CD4-positive, alpha-beta memory T cell (primary cell): ENCODE results near the gene EFNB2. TPM values are rescaled to one million over a fixed set of nuclear protein-coding genes. Genes with fewer than 3 reads are reported as not detected.

Experiments used
- CTCF ChIA-PET: fragments of 350-600 bp; sonication (Branson Sonifier 250); formaldehyde crosslinking; loops from one replicate; lab custom pipeline; 2021; ENCODE audit warnings: inconsistent platforms; ENCODE audit not compliant: partially characterized antibody; lab: Charles Lee
- POLR2A ChIA-PET: fragments of 350-600 bp; sonication (Branson Sonifier 250); formaldehyde crosslinking; loops from one replicate; lab custom pipeline; 2021; ENCODE audit not compliant: partially characterized antibody; lab: Charles Lee
- DNase-seq, 5 donors: peaks; one replicate each; pipeline versions ENCODE4 v3.0.0 to v3.0.0-alpha.2; 2020 to 2022; ENCODE audit warnings: mixed read lengths in 1 of 5
- H3K27ac ChIP-seq: one replicate; pipeline ENCODE4 v1.7.0; 2013; ENCODE audit warnings: low read depth, low read length
- H3K27me3 ChIP-seq: 2 replicates; pipeline ENCODE4 v1.7.0; 2013; ENCODE audit warnings: mild to moderate bottlenecking, low read length, moderate library complexity; ENCODE audit not compliant: insufficient read depth
- H3K36me3 ChIP-seq: 2 replicates; pipeline ENCODE4 v1.7.0; 2013; ENCODE audit warnings: mild to moderate bottlenecking, low read length, moderate library complexity; ENCODE audit not compliant: insufficient read depth
- H3K4me1 ChIP-seq: 2 replicates; pipeline ENCODE4 v1.7.0; 2013; ENCODE audit warnings: mild to moderate bottlenecking, low read length, moderate library complexity; ENCODE audit not compliant: insufficient read depth
- H3K4me3 ChIP-seq, 2 donors: one replicate each; pipeline ENCODE4 v1.7.0; 2013; ENCODE audit warnings: low read length in 2 of 2, mild to moderate bottlenecking in 1 of 2
- H3K9me3 ChIP-seq, 2 donors: one replicate each; pipeline ENCODE4 v1.7.0; 2013; ENCODE audit warnings: low read length in 2 of 2, control low read depth in 1 of 2; ENCODE audit not compliant: control insufficient read depth in 1 of 2
- H3K27ac Mint-ChIP-seq, 7 donors: one replicate each; pipeline ENCODE4 v1.8.0; 2020 to 2021; ENCODE audit warnings: mixed read lengths in 7 of 7, mild to moderate bottlenecking in 6 of 7, inconsistent platforms in 3 of 7, moderate library complexity in 3 of 7
- H3K27me3 Mint-ChIP-seq, 2 donors: one replicate each; pipeline ENCODE4 v1.8.0; 2020 to 2021; ENCODE audit warnings: mixed read lengths in 2 of 2
- H3K36me3 Mint-ChIP-seq, 2 donors: one replicate each; pipeline ENCODE4 v1.8.0; 2020 to 2021; ENCODE audit warnings: mixed read lengths in 2 of 2, inconsistent platforms in 1 of 2, mild to moderate bottlenecking in 1 of 2
- H3K4me1 Mint-ChIP-seq, 4 donors: one replicate each; pipeline ENCODE4 v1.8.0; 2020 to 2021; ENCODE audit warnings: mixed read lengths in 4 of 4, mild to moderate bottlenecking in 1 of 4
- H3K4me3 Mint-ChIP-seq, 8 donors: one replicate each; pipeline ENCODE4 v1.8.0; 2020 to 2021; ENCODE audit warnings: mixed read lengths in 8 of 8, mild to moderate bottlenecking in 7 of 8, moderate library complexity in 6 of 8, inconsistent platforms in 3 of 8
- H3K9me3 Mint-ChIP-seq, 8 donors: one replicate each; pipeline ENCODE4 v1.8.0; 2020 to 2021; ENCODE audit warnings: mixed read lengths in 8 of 8, mild to moderate bottlenecking in 5 of 8, inconsistent platforms in 3 of 8, moderate library complexity in 1 of 8
- intact Hi-C: fragments of 100-400 bp; cut with micrococcal nuclease; formaldehyde crosslinking; loops from one replicate; pipeline ENCODE4 v1.15.1; 2023
- polyA plus RNA-seq, 2 donors: library from polyadenylated mRNA; unstranded; fragments of 300-500 nt; fragmentation: Illumina TruSeq; gene quantifications; one replicate each; pipeline ENCODE4 v1.2.3, GENCODE V29; 2021
- total RNA-seq, 2 experiments: library from RNA; stranded (reverse); gene quantifications; one replicate each; pipeline ENCODE4 v1.2.3, GENCODE V29; 2021

Gene EFNB2
- total and polyA plus RNA-seq, 4 experiments from 2014 or later, result 0.05 to 0.38 (median 0.25) TPM; not detected in 1

DNA sequence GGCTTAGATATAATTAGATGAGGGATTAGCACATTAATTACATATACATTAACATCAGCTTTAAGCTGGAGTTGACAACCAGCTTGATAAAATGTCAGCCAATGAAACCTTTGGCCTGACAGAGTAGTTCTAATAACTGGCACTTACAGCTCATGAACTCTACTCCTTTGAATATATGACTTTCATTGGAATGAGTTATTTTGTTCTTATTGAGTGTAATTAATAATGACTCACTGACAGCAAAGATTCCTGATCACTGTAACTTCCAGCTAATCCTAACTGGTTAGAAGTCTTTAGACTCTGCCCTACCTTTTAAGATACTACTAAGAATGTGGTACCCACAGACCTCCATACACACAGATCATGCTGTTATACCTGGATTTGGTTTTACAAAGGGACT is 41.0 kb downstream of the EFNB2 start:
- Histone ChIP-seq H3K36me3 (no peaks in the 10 kb centered on the region), H3K27ac (no peak overlapping the region), H3K4me3 (no peak overlapping the region), H3K9me3 (no peaks in the 10 kb centered on the region), H3K27me3 (peaks cover 3% of the 10 kb centered on the region), H3K4me1 (peaks cover 6% of the 10 kb centered on the region)
- no peak for DNase-seq
- H3K27ac Mint-ChIP-seq, result no peak overlapping the region
- no peaks in the 10 kb centered on the region for H3K36me3 Mint-ChIP-seq
- peaks cover 42 to 50% of the 10 kb centered on the region in 2 donors for H3K27me3 Mint-ChIP-seq
- POLR2A ChIA-PET, result no interaction called here
- no peak overlapping the region for H3K4me3 Mint-ChIP-seq
- intact Hi-C loops, result no loop called here
- H3K4me1 Mint-ChIP-seq, result peaks cover 17 to 28% (median 20%) of the 10 kb centered on the region in 4 donors
- CTCF ChIA-PET, result no interaction called here
- peaks cover 0 to 2% (median 0%) of the 10 kb centered on the region in 8 donors for H3K9me3 Mint-ChIP-seq

DNA sequence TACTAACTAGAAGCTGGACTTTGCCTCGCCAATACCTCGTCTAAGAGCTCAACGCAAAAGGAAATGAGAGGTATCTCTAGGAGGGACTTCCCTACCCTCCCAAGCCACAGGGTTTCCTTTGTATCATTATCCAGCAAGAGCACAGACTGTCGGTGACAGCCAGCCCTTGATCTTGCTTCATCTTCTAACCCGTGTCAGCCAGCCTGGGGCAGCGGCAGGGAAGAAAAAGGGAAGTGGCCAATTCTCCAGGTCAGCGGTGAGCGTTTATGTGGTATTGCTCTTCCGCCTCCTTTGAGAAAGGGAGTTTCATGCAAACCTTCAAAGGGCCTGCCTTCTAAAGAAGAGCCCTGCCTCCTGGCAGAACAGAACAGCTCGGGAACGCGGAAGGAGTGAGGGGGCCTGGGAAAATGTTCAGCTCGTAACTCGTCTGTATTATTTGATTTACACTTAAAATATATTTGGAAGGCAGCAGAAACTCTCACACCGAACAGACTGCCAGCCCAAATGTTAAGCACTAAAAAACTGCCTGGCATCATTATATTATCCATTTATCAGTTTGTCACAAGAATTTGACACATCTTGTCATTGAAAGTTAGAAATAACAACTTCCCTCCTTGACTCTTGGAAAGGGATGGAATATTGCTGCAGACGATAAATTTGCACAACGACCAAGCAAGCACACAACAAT is 41.8 kb downstream of the EFNB2 start:
- intact Hi-C loops, result no loop called here
- peak in 1 of 5 donors; percentile 4 for DNase-seq

DNA sequence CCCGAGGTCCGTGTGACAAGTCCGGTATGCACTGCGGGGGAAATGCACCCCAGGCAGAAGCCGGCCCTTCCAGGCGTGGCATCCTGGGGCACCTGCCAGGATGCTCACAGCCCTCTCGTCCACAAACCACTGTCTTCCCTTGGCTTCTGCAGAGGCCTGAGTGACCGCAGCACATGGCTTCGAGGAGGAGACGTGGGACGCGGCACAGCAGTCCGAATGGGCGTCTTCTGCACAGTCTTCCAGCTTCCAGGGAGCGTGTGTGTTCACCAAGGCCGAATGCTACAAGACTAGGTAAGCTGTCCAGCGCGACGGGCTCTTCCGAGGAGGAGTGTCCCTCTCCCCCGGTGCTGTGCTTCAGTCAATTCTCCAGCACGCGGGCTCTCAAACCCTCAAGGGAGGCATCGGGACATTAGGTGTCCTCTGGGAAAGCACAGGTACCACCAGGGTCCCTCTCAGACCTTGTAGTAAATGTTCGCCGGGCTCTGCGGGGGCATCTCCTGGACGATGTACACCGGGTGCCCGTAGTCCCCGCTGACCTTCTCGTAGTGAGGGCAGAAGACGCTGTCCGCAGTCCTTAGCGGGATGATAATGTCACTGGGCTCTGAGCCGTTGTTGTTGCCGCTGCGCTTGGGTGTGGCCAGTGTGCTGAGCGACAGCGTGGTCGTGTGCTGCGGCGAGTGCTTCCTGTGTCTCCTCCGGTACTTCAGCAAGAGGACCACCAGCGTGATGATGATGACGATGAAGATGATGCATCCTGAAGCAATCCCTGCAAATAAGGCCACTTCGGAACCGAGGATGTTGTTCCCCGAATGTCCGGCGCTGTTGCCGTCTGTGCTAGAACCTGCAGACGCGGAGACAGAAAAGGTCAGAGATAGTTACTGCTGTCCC is 42.6 kb downstream of the EFNB2 start:
- no peak overlapping the region for H3K4me3 ChIP-seq
- no peak for DNase-seq

More for the DNA sequence above, 41.8 kb downstream of the EFNB2 start:
- Mint-ChIP-seq H3K4me1 (peaks cover 17 to 28% (median 20%) of the 10 kb centered on the region in 4 donors), H3K9me3 (peaks cover 0 to 2% (median 0%) of the 10 kb centered on the region in 8 donors), H3K27ac (no peak overlapping the region), H3K36me3 (no peaks in the 10 kb centered on the region), H3K4me3 (no peak overlapping the region), H3K27me3 (peaks cover 46 to 50% of the 10 kb centered on the region in 2 donors)
- Histone ChIP-seq H3K36me3 (no peaks in the 10 kb centered on the region), H3K9me3 (no peaks in the 10 kb centered on the region), H3K4me1 (peaks cover 6% of the 10 kb centered on the region), H3K27me3 (peaks cover 3% of the 10 kb centered on the region), H3K4me3 (no peak overlapping the region), H3K27ac (no peak overlapping the region)
- ChIA-PET CTCF (no interaction called here), POLR2A (no interaction called here)

DNA sequence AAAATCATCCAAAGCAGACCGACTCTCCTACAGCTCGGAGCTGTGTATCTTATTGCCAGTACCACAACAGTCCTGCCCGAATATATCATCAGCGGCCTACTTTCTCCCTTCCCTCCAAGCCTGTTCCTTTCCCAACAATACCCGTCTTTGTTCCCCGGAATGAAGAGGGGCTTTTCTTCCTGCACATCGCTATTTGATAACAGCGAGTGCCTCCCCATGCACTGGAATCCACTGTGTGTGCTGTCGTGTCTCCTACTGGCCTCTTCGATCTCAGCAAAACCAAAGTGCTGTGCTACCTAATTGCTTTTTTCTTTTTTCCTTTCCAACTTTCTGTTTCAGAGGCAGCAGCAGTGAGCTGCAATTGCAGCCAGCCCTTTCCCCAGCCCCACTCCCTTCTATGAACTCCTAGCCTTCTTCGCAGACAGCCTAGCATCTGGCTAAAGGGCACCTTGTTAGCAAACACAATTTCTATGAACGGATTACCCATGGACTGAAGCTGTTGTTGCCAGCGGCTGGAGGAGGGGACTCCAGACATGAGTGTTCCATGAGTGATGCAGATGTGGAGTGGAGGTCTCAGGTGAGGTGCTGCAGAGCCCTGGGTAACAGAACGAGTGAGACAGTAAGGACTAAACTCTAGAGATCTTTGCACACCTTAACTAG is 43.4 kb downstream of the EFNB2 start:
- DNase-seq, result no peak
- intact Hi-C loops, result no loop called here
- H3K4me3 Mint-ChIP-seq, result peak overlapping the region in 1 of 8 donors; percentile 44
- H3K9me3 Mint-ChIP-seq, result peaks cover 0 to 2% (median 0%) of the 10 kb centered on the region in 8 donors
- peaks cover 3% of the 10 kb centered on the region for H3K27me3 ChIP-seq
- H3K27ac ChIP-seq, result no peak overlapping the region
- peak overlapping the region in 1 of 7 donors; percentile 26 for H3K27ac Mint-ChIP-seq
- H3K9me3 ChIP-seq, result no peaks in the 10 kb centered on the region
- peaks cover 6% of the 10 kb centered on the region for H3K4me1 ChIP-seq
- H3K4me3 ChIP-seq, result no peak overlapping the region
- peaks cover 17 to 28% (median 20%) of the 10 kb centered on the region in 4 donors for H3K4me1 Mint-ChIP-seq
- CTCF ChIA-PET, result interaction anchor here (1.1 kb wide), 1 partner anchor 23 kb away, joined by 3 read pairs; no protein-coding TSS in a partner anchor
- H3K36me3 ChIP-seq, result no peaks in the 10 kb centered on the region
- POLR2A ChIA-PET, result no interaction called here
- H3K36me3 Mint-ChIP-seq, result no peaks in the 10 kb centered on the region
- H3K27me3 Mint-ChIP-seq, result peaks cover 44 to 50% of the 10 kb centered on the region in 2 donors

More for the DNA sequence above, 42.6 kb downstream of the EFNB2 start:
- Mint-ChIP-seq H3K4me3 (no peak overlapping the region), H3K27ac (no peak overlapping the region), H3K27me3 (peaks cover 44 to 51% of the 10 kb centered on the region in 2 donors), H3K9me3 (peaks cover 0 to 2% (median 0%) of the 10 kb centered on the region in 8 donors), H3K4me1 (peaks cover 17 to 28% (median 20%) of the 10 kb centered on the region in 4 donors), H3K36me3 (no peaks in the 10 kb centered on the region)
- intact Hi-C loops, result no loop called here
- no peaks in the 10 kb centered on the region for H3K36me3 ChIP-seq
- H3K27ac ChIP-seq, result no peak overlapping the region
- CTCF ChIA-PET, result no interaction called here
- peaks cover 3% of the 10 kb centered on the region for H3K27me3 ChIP-seq
- POLR2A ChIA-PET, result no interaction called here
- peaks cover 6% of the 10 kb centered on the region for H3K4me1 ChIP-seq
- no peaks in the 10 kb centered on the region for H3K9me3 ChIP-seq

DNA sequence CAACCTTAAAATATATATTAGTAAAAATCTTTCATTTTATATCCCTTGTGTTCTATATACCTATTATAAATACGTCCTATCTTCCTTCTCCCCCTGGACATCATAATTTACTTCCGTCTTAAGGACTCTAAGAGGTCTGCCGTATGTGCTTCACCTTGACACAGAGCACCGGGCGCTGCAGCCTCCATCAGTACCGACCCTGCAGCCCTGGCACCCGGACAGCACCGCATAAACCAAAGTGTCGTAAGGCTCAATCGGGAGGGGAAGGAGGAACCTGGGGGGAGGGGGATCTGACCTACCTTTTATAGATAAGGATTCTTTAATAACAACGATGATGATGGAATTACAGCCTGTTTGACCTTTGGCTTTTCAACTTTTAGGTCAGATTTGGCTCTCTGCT is 44.0 kb downstream of the EFNB2 start:
- H3K9me3 ChIP-seq, result no peaks in the 10 kb centered on the region

DNA sequence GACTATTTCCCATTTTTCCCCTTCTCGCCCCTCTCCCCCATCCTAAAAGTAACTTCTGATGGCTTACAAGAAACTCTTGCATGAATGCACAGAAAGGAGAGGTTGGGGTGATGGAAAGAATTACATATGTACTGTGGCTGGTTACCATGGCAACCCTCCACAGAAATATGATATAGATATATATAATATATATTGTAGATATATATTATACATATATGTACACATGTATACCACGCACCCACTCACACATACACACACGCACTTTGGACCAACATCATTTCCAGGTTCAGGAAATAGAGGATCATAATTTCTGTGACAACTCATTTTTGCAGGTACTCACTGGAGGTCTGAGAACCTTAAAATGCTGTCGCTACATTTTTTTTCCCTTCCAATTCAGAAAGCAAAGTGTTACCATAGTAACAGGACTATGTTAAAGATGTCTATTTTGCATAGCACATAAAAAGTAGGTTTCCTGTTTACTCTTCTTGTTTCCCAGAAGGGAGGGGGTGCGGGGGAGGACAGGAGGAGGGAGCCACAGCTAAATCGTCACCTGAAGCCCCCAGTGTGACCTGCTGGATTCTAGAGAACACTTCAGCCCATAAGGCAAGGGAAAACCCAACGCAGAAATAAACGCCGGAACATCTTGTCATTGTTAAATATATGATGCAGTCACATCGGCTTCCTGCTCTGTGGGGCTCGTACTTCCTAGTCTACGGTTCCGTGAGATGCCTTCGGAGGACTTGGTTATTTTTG is 44.7 kb downstream of the EFNB2 start:
- peaks cover 6% of the 10 kb centered on the region for H3K4me1 ChIP-seq
- peaks cover 3% of the 10 kb centered on the region for H3K27me3 ChIP-seq
- Mint-ChIP-seq H3K4me1 (peaks cover 17 to 28% (median 20%) of the 10 kb centered on the region in 4 donors), H3K4me3 (peak overlapping the region; percentile 74 to 88 (median 82)), H3K27me3 (peaks cover 43 to 53% of the 10 kb centered on the region in 2 donors), H3K9me3 (peaks cover 0 to 2% (median 0%) of the 10 kb centered on the region in 8 donors), H3K27ac (peak overlapping the region in 4 of 7 donors; percentile 73 to 88 (median 80)), H3K36me3 (no peaks in the 10 kb centered on the region)
- peak in 4 of 5 donors; percentile 22 to 38 (median 26) for DNase-seq
- peak overlapping the region in 1 of 2 donors; percentile 21 for H3K4me3 ChIP-seq
- H3K36me3 ChIP-seq, result no peaks in the 10 kb centered on the region
- H3K9me3 ChIP-seq, result no peaks in the 10 kb centered on the region
- CTCF ChIA-PET, result interaction anchor here (1.1 kb wide), 1 partner anchor 22 kb away, joined by 3 read pairs; no protein-coding TSS in a partner anchor
- intact Hi-C loops, result no loop called here
- H3K27ac ChIP-seq, result no peak overlapping the region
- POLR2A ChIA-PET, result no interaction called here

More for the DNA sequence above, 44.0 kb downstream of the EFNB2 start:
- Histone ChIP-seq H3K4me1 (peaks cover 6% of the 10 kb centered on the region), H3K27me3 (peaks cover 3% of the 10 kb centered on the region), H3K27ac (no peak overlapping the region), H3K36me3 (no peaks in the 10 kb centered on the region), H3K4me3 (no peak overlapping the region)
- peak overlapping the region in 2 of 7 donors; percentile 22 to 88 for H3K27ac Mint-ChIP-seq
- H3K4me1 Mint-ChIP-seq, result peaks cover 17 to 28% (median 20%) of the 10 kb centered on the region in 4 donors
- intact Hi-C loops, result no loop called here
- peaks cover 0 to 2% (median 0%) of the 10 kb centered on the region in 8 donors for H3K9me3 Mint-ChIP-seq
- peaks cover 42 to 54% of the 10 kb centered on the region in 2 donors for H3K27me3 Mint-ChIP-seq
- peak overlapping the region in 3 of 8 donors; percentile 82 to 88 (median 86) for H3K4me3 Mint-ChIP-seq
- CTCF ChIA-PET, result interaction anchor here (1.1 kb wide), 1 partner anchor 23 kb away, joined by 3 read pairs; no protein-coding TSS in a partner anchor
- POLR2A ChIA-PET, result no interaction called here
- DNase-seq, result no peak
- H3K36me3 Mint-ChIP-seq, result no peaks in the 10 kb centered on the region
